Measurements from ENCODE around the gene PPP2CA. TPM values are rescaled to one million over a fixed set of nuclear protein-coding genes. Genes with fewer than 3 reads are reported as not detected.

The PPP2CA gene
- total and polyA plus RNA-seq, 2 of the 13 experiments (the other 11 are each of a cell fraction or from before 2014, with no cell fraction given) = 82.4 to 171 TPM

DNA sequence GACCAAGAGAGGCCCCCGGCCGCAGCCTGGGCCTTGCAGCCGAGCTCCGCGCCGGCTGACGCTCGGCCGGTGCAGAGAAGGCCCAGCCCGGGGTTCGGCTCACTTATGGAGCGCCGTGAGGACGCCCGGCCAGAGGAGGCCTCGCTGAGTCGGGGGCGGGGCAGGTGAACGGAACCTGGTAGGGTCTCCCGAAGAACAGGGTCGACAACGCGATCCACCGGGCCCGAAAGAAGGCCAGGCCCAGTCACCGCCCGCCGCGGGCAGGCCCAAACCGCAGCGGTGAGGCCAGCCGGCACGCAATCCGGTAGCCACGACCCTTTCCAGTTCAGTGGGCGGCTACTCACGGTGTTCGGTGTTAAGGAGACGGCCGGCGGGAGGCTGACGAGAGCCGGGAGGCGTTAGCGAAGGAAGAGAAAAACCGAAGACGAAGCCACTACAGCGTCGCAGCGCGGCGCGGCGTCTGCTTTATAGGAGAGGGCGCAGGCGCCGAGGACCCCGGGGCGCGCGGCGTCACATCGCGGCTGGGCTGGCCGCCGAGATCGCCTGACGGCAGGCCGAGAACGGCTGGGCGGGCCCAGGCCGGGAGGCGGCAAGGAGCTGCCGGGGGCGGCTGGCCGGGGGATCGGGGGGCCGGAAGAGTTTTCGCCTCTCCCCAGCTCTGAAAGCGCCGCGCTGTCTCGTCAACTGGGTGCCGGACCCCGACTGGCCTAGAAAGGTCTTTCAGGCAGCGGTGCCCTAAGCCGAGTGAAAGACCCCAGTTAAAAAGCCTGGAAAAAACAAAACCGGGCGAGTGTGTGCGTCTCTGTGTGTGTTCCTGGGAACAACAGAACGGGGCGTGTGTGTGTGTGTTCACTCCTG is 49.1 kb downstream of the PPP2CA start, which contains the start of gene SKP1 (continued):
- TF ChIP-seq RARG (CRISPR knock-in tag; IDR thresholded peaks at IDR 0.05; ENCODE audit: low read depth) = peak; percentile 68; the same call in 1 of the 2 replicates
- TF ChIP-seq, protein P1, sequence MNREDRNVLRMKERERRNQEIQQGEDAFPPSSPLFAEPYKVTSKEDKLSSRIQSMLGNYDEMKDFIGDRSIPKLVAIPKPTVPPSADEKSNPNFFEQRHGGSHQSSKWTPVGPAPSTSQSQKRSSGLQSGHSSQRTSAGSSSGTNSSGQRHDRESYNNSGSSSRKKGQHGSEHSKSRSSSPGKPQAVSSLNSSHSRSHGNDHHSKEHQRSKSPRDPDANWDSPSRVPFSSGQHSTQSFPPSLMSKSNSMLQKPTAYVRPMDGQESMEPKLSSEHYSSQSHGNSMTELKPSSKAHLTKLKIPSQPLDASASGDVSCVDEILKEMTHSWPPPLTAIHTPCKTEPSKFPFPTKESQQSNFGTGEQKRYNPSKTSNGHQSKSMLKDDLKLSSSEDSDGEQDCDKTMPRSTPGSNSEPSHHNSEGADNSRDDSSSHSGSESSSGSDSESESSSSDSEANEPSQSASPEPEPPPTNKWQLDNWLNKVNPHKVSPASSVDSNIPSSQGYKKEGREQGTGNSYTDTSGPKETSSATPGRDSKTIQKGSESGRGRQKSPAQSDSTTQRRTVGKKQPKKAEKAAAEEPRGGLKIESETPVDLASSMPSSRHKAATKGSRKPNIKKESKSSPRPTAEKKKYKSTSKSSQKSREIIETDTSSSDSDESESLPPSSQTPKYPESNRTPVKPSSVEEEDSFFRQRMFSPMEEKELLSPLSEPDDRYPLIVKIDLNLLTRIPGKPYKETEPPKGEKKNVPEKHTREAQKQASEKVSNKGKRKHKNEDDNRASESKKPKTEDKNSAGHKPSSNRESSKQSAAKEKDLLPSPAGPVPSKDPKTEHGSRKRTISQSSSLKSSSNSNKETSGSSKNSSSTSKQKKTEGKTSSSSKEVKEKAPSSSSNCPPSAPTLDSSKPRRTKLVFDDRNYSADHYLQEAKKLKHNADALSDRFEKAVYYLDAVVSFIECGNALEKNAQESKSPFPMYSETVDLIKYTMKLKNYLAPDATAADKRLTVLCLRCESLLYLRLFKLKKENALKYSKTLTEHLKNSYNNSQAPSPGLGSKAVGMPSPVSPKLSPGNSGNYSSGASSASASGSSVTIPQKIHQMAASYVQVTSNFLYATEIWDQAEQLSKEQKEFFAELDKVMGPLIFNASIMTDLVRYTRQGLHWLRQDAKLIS (CRISPR knock-in tag; IDR thresholded peaks at IDR 0.05) = no peak
- TF ChIP-seq ZNF772 (CRISPR knock-in tag; IDR thresholded peaks at IDR 0.05) = peak; percentile 86; the same call in 1 of the 2 replicates
- TF ChIP-seq ZNF557 (CRISPR knock-in tag; IDR thresholded peaks at IDR 0.05) = 0 out of 2 replicates have a peak, but pooled peaks have one; percentile 31
- TF ChIP-seq, protein P2, sequence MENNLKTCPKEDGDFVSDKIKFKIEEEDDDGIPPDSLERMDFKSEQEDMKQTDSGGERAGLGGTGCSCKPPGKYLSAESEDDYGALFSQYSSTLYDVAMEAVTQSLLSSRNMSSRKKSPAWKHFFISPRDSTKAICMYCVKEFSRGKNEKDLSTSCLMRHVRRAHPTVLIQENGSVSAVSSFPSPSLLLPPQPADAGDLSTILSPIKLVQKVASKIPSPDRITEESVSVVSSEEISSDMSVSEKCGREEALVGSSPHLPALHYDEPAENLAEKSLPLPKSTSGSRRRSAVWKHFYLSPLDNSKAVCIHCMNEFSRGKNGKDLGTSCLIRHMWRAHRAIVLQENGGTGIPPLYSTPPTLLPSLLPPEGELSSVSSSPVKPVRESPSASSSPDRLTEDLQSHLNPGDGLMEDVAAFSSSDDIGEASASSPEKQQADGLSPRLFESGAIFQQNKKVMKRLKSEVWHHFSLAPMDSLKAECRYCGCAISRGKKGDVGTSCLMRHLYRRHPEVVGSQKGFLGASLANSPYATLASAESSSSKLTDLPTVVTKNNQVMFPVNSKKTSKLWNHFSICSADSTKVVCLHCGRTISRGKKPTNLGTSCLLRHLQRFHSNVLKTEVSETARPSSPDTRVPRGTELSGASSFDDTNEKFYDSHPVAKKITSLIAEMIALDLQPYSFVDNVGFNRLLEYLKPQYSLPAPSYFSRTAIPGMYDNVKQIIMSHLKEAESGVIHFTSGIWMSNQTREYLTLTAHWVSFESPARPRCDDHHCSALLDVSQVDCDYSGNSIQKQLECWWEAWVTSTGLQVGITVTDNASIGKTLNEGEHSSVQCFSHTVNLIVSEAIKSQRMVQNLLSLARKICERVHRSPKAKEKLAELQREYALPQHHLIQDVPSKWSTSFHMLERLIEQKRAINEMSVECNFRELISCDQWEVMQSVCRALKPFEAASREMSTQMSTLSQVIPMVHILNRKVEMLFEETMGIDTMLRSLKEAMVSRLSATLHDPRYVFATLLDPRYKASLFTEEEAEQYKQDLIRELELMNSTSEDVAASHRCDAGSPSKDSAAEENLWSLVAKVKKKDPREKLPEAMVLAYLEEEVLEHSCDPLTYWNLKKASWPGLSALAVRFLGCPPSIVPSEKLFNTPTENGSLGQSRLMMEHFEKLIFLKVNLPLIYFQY (CRISPR knock-in tag; IDR thresholded peaks at IDR 0.05; ENCODE audit: borderline replicate concordance) = peak; percentile 67
- TF ChIP-seq HMG20A (CRISPR knock-in tag; IDR thresholded peaks at IDR 0.05; ENCODE audit: borderline replicate concordance) = no peak
- peak; percentile 95 for TF ChIP-seq TMF1 (CRISPR knock-in tag; IDR thresholded peaks at IDR 0.05; ENCODE audit: low read depth)
- TF ChIP-seq, protein P3, sequence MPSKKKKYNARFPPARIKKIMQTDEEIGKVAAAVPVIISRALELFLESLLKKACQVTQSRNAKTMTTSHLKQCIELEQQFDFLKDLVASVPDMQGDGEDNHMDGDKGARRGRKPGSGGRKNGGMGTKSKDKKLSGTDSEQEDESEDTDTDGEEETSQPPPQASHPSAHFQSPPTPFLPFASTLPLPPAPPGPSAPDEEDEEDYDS (CRISPR knock-in tag; IDR thresholded peaks at IDR 0.05) = peak; percentile 98
- no peak for TF ChIP-seq DNMT1 (CRISPR knock-in tag; IDR thresholded peaks at IDR 0.05)
- TF ChIP-seq CAMTA2 (CRISPR knock-in tag; IDR thresholded peaks at IDR 0.05; ENCODE audit: borderline replicate concordance) = peak; percentile 89; the same call in 1 of the 2 replicates
- peak; percentile 65; the same call in 1 of the 2 replicates for TF ChIP-seq ZNF274 (CRISPR knock-in tag; IDR thresholded peaks at IDR 0.05)
- TF ChIP-seq ZNF24 (IDR thresholded peaks at IDR 0.05) = no peak
- TF ChIP-seq ARNT2 (CRISPR knock-in tag; IDR thresholded peaks at IDR 0.05; ENCODE audit: low read depth) = peak; percentile 87
- peak; percentile 97 for TF ChIP-seq ASH2L (IDR thresholded peaks at IDR 0.05; ENCODE audit: insufficient read length, low read depth, low read length)
- TF ChIP-seq SRY (CRISPR knock-in tag; IDR thresholded peaks at IDR 0.05) = peak; percentile 98
- peak; percentile 83 for TF ChIP-seq ZNF607 (CRISPR knock-in tag; IDR thresholded peaks at IDR 0.05; ENCODE audit: borderline replicate concordance)
- TF ChIP-seq FOSL1 (CRISPR knock-in tag; IDR thresholded peaks at IDR 0.05; ENCODE audit: borderline replicate concordance) = no peak
- no peak for TF ChIP-seq ATAD3A (CRISPR knock-in tag; IDR thresholded peaks at IDR 0.05)
- TF ChIP-seq JARID2 (CRISPR knock-in tag; IDR thresholded peaks at IDR 0.05; ENCODE audit: insufficient replicate concordance) = no peak
- peak; percentile 92 for TF ChIP-seq ZFP90 (CRISPR knock-in tag; IDR thresholded peaks at IDR 0.05; ENCODE audit: borderline replicate concordance)
- TF ChIP-seq, protein P4, sequence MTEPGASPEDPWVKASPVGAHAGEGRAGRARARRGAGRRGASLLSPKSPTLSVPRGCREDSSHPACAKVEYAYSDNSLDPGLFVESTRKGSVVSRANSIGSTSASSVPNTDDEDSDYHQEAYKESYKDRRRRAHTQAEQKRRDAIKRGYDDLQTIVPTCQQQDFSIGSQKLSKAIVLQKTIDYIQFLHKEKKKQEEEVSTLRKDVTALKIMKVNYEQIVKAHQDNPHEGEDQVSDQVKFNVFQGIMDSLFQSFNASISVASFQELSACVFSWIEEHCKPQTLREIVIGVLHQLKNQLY (CRISPR knock-in tag; IDR thresholded peaks at IDR 0.05) = no peak

All from HepG2 (cell line).